ENCODE results near the gene PMVK.

Gene PMVK

GRCh38 chr1:154945962-154946850 is 9.7 kb upstream of the PMVK start:
- no peak for DNase-seq (ENCODE audit: low spot score)

DNA sequence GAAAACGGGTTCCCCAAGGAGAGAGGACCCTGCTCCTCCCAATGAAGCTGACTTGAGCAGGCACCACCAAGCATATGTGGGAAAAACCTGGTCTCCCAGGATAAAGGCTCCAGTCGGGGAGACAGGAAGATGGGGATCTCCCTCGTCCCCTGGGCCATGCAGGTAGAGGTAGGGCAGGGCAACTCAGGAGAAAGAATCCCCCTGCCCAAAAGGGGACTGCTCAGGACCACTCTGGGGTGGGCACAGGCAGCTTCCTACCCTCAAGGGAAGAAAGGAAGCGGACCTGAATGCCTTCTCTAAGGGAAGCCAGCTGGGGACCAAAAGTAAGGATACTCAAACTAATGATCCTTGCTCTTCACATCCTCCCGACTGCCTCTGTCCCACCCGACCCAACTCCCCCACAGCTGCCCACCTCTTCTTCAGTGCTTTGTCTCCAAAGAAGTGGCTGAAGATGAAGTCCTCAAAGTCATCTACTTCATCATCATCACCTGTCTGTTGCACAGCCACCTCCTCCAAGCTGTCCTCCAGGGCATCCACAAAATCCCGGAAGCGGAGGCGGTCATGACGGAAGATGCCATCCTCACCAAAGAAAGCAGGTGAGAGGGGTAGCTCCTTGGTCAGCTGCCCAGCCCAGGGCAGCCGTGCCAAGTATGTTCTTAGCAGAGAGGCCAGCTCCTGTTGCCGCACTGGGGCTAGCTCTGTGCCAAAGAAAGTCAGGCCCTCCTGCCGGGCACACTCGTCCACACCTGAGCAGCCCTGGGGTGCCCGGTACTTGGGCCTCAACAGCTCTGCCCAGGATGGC is 8.8 kb upstream of the PMVK start:
- DNase-seq (ENCODE audit: low spot score): no peak

GRCh38 chr1:154944401-154945159 is 8.1 kb upstream of the PMVK start:
- peak; percentile 82 for DNase-seq (ENCODE audit: low spot score)

GRCh38 chr1:154943649-154944400 is 7.3 kb upstream of the PMVK start:
- peak; percentile 82 for DNase-seq (ENCODE audit: low spot score)

DNA sequence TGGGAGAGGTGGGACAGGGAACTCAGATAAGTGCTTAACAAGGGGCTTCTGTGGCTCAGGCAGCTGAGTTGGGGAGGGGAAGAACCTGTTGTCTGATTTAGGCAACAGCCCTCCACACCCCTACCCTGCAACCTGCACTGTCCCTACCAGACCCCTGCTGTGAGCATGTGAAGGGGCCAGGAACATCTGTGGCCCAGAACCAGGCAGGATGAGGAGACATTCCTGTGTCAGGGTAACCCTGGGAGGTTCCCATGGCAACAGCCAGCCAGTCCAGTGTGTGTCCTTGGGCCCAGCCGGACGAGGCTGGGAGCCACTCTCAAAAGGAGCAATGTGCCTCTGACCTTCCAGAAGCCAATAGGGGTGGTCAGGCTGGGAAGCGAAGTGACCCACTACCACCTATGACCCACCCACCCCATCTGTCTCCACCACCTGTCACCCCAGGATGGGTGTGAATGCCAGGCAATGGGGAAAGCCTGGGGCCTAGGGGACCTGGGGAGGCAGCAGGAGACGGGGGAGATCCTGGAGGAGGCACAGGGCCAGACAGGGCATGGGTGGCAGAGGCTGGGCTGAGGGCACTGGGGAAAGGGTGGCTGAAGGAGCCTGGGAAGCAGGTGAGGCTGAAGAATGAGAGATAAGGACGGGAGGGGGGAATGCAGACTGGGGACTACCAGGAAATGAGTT is 5.0 kb upstream of the PMVK start:
- no peak for DNase-seq (ENCODE audit: low spot score)

DNA sequence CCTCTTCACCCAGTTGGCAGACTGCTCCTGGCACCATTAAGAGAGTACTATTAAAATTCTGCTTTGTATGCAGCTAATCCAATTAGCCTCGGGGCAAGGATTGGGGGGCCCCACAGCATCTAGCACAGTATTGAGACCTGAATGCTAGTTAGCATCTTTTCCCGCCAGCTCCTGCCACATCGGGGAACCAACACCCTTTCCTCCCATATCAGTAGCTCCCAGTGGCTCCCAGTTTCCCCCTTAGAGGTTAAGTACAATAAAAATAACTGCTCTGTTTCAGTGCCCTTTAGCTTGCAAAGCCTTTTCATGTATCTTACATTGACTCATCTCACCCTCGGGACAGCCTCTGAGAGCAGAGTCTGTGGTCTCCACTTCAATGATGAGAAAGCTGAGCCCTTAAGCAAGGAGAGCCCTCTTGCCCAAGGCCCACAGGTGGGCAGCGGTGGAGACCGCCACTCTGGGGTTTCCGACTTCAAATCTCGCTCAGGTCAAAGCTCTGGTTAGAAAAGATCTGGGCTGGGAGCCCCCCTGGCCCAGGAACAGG is 4.2 kb upstream of the PMVK start:
- no peak for DNase-seq (ENCODE audit: low spot score)

GRCh38 chr1:154940213-154940560 is 3.7 kb upstream of the PMVK start:
- DNase-seq (ENCODE audit: low spot score): no peak

- DNase-seq (ENCODE audit: low spot score): no peak
Measured at GRCh38 chr1:154938604-154939399, 2.3 kb upstream of the PMVK start.

DNA sequence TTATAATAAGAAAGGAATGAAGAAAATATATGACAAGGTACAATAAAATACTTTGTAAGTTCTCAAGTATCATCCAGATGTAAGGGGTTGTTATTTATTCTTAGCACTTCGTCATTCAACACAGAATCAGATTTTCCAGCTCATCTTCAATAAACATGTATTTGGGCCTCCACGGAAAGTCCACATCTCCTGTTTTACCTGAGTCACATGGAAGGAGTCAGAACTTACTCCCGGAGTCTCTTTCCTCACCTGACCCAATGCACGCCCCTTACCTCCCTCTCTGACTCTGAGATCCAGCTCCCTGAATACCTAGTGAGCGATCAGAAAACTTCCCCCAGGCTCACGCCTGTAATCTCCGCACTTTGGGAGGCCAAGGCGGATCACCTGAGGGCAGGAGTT is 1.5 kb upstream of the PMVK start:
- DNase-seq (ENCODE audit: low spot score): no peak

DNA sequence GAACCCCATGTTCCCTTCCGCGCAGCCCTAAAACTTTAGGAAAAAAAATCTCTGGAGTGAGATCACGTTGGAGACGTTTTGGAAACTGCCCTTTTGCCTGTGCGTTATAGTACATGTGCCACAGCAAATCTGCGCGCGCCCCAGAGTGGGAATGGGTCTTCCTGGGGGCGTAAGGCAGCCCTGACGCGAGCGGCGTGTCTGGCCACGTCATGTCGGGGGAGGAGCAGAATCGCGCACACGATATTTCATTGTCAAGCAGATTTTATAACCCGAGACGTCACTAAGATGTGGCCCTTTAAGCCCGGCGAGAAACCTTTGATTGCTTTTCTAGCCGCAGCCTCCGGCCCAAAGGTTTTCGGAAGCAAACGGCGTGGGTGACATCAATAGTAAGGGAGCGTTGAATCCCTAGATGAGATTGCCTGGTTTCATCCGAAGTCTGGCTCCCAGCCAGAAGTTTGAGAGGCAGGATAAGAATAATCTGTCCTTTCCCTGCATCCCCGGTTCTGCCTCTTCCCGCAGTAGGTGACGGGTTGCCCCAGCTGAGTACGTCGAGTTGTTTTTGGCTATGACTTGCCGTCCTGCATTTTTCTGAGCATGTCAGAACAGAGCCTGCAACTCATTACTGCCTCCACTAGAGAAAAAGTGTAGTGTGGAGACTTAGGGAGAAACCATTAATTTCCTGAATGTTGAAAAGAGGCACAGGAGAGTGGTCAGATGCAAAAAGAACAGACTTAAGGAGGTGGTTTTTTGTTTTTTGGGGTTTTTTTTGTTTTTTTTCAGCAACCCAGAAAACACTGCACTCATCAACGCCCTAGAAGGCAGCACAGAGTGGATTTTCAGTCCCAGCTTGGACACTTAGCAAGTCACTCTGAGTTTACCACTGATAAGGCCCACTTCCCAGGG is 817 bp upstream of the PMVK start:
- peak; percentile 89 for DNase-seq (ENCODE audit: low spot score)

- no peak for DNase-seq (ENCODE audit: low spot score)
Measured at GRCh38 chr1:154935749-154936554, 567 bp downstream of the PMVK start.

GRCh38 chr1:154934358-154934948 is 2.1 kb downstream of the PMVK start:
- DNase-seq (ENCODE audit: low spot score): no peak

DNA sequence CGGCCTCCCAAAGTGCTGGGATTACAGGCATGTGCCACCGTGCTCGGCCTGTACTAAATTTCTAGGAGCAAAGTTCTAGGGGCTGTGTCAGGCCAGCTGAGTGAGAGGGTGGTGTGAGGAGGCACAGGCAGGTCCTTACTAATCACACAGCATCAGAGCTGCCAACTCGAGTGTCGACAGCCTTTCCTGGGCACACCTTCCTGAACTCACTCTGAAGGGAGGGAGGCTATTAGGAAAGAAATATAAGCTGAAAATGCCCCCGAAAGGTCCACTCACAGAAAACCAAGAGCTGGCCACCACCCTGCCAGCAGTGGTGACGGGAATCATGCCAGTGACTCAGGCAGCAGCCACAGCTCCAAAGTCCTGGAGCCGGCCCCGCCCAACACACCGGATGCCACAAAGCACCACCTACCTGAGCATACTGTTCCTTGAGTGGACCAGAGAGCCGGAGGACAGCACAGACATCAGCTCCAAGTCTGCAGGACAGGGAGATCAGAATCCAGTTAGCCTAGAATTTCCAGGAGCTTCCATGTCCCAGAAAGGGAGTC is 4.5 kb downstream of the PMVK start:
- peak; percentile 57 for DNase-seq (ENCODE audit: low spot score)

DNA sequence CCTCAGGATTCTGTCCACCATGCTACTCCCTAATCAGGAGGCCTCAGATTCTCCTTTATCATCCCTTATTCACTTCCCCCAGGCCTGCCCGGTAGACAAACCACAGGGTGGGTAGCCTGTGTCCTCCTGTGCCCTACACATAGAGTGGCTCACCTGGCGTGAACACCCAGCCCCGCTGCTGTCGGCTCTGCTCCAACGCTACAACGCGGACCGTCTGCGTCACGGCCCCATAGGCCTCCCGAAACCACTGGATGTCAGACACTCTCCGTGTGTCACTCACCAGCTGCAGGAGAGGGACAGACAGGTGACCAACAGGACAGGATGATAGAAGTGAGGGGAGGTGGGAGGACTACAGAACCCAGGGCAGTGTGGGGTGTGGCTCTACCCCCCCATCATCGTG is 10.3 kb downstream of the PMVK start:
- DNase-seq (ENCODE audit: low spot score): no peak

DNA sequence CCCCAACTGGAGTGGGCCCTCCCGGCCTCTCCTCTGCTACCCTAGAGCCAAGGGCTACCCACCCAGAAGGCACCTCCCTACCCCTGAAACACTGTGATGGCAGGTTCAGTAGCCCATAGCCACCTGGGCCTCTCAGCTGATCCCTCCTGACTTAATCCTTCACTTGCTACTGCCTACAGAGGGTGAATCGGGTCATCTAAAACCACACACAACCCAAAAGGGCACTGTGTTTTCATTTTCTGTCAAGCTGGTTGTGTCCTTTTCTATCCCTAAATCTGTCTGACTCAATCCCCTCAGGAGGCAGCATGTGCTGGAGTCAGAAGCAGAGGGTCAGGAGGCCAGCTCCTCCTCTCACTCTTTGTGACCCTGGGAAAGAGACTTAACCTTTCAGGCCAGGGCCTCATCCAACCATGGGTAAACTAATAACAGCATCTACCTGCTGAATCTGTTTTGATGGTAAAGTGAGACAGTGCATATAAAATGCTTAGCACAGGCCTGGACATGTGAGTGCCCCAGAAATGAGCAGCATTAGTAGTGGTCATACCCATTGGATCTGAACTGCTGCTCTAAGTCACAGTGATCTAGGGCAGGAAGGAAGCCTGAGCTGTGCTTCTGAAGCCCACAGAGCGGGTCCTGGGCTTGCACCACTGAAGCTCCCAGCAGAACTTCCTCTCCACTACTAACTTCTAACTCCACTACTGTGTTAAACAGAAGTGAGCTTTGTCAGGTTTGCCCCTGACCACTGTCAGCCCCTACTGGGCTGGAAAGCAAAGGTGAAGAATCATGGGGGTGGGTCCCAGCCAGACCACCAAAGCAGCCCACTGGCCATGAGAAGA is 11.0 kb downstream of the PMVK start:
- DNase-seq (ENCODE audit: low spot score): no peak

- no peak for DNase-seq (ENCODE audit: low spot score)
Measured at GRCh38 chr1:154923695-154924094, 12.8 kb downstream of the PMVK start.

- DNase-seq (ENCODE audit: low spot score): no peak
Measured at GRCh38 chr1:154913273-154913672, 23.2 kb downstream of the PMVK start.
